HL-60 (cell line): ENCODE measurements around the gene ZMIZ1.

ENCODE experiments used
- DNase-seq, 2 experiments: peaks; one replicate each; pipeline ENCODE4 v3.0.0-alpha.2; 2010 to 2020; ENCODE audit warnings: low read depth in 1 of 2, low spot score in 1 of 2
- H3K27ac ChIP-seq: fragments of 250-450 bp; sonication (Bioruptor Pico); replicated peaks from 2 replicates; pipeline ENCODE4 v1.5.1; 2020; ENCODE audit warnings: mild to moderate bottlenecking, moderate library complexity
- H3K27me3 ChIP-seq: fragments of 250-450 bp; sonication (Bioruptor Pico); 2 replicates; pipeline ENCODE4 v1.5.1; 2021; ENCODE audit warnings: mild to moderate bottlenecking, moderate library complexity; ENCODE audit not compliant: insufficient read depth, poor library complexity, severe bottlenecking
- H3K4me3 ChIP-seq: replicated peaks from 2 replicates; pipeline ENCODE4 v1.5.1; 2011; ENCODE audit warnings: mild to moderate bottlenecking, control low read depth, low read length; ENCODE audit not compliant: insufficient read depth
- CTCF ChIP-seq: IDR thresholded peaks from one replicate; pipeline ENCODE4 v1.5.1; 2011; ENCODE audit warnings: low read length, control low read depth, inconsistent platforms; ENCODE audit not compliant: insufficient read depth
- GABPA ChIP-seq: IDR thresholded peaks from 2 replicates; pipeline ENCODE4 v1.6.1; 2012; ENCODE audit warnings: low read depth
- POLR2AphosphoS5 ChIP-seq: IDR thresholded peaks from 2 replicates; pipeline ENCODE4 v1.6.1; 2012; ENCODE audit warnings: low read depth
- REST ChIP-seq: IDR thresholded peaks from 2 replicates; pipeline ENCODE4 v1.6.1; 2012; ENCODE audit warnings: low read depth; ENCODE audit not compliant: insufficient replicate concordance
- SPI1 ChIP-seq: IDR thresholded peaks from 2 replicates; pipeline ENCODE4 v1.6.1; 2012; ENCODE audit warnings: low read depth, mild to moderate bottlenecking, borderline replicate concordance

Gene ZMIZ1

GRCh38 chr10:79127151-79127961, 58.6 kb downstream of the ZMIZ1 start:
- Histone ChIP-seq H3K27ac (peak overlapping the region; percentile 25), H3K27me3 (no peaks in the 10 kb centered on the region), H3K4me3 (no peak overlapping the region)
- TF ChIP-seq REST (no peak), GABPA (no peak), POLR2AphosphoS5 (no peak), SPI1 (no peak), CTCF (no peak)
- DNase-seq = peak; percentile 89 to 91

- DNase-seq = no peak
- H3K4me3 ChIP-seq = no peak overlapping the region
These were observed 59.6 kb downstream of the ZMIZ1 start for GRCh38 chr10:79128241-79128922.

GRCh38 chr10:79128923-79129305, 60.1 kb downstream of the ZMIZ1 start:
- Histone ChIP-seq H3K4me3 (no peak overlapping the region), H3K27ac (peak overlapping the region; percentile 30), H3K27me3 (no peaks in the 10 kb centered on the region)
- no peak for TF ChIP-seq POLR2AphosphoS5
- TF ChIP-seq CTCF = no peak
- no peak for TF ChIP-seq GABPA
- TF ChIP-seq SPI1 = no peak
- no peak for TF ChIP-seq REST
- DNase-seq = no peak

More at GRCh38 chr10:79128241-79128922, 59.6 kb downstream of the ZMIZ1 start:
- H3K27ac ChIP-seq = peak overlapping the region; percentile 30
- no peak for TF ChIP-seq GABPA
- H3K27me3 ChIP-seq = no peaks in the 10 kb centered on the region

- H3K27me3 ChIP-seq = no peaks in the 10 kb centered on the region
- peak in 1 of 2 experiments; percentile 38 for DNase-seq
- H3K4me3 ChIP-seq = no peak overlapping the region
- peak overlapping the region; percentile 30 for H3K27ac ChIP-seq
- TF ChIP-seq POLR2AphosphoS5 (no peak), GABPA (no peak), REST (no peak), CTCF (no peak), SPI1 (peak; percentile 19; the same call in 1 of the 2 replicates)
These were observed 60.7 kb downstream of the ZMIZ1 start for GRCh38 chr10:79129361-79129997.
